T-cell (primary cell): ENCODE measurements around the gene RWDD3. TPM values are rescaled to one million over a fixed set of nuclear protein-coding genes. Genes with fewer than 3 reads are reported as not detected.

ENCODE experiments used
- ATAC-seq, 4 experiments: fragments of 200-7000 bp in 3 of 4; fragments of 150-1000 bp in 1 of 4; cut with Tn5 transposase; replicated peaks in 1 of 4; 1 replicate in 3 of 4; 2 replicates in 1 of 4; pipeline ENCODE4 v1.10.0; 2021; ENCODE audit warnings: moderate library complexity in 3 of 4, mild to moderate bottlenecking in 2 of 4, moderate number of reproducible peaks in 1 of 4
- CTCF ChIA-PET, 2 donors: fragments of 300-600 bp; sonication (Branson Sonifier 250); formaldehyde crosslinking; loops; one replicate each; lab custom pipeline; 2022; ENCODE audit warnings: antibody characterized with exemption in 2 of 2; lab: Charles Lee
- POLR2A ChIA-PET, 2 donors: fragments of 300-600 bp; sonication (Branson Sonifier 250); formaldehyde crosslinking; loops; one replicate each; lab custom pipeline; 2022; ENCODE audit warnings: antibody characterized with exemption in 2 of 2; lab: Charles Lee
- DNase-seq, 35 experiments: peaks; one replicate each; pipeline versions ENCODE4 v3.0.0 to v3.0.0-alpha.2; 2013 to 2023
- H3K27ac ChIP-seq: one replicate; pipeline ENCODE4 v1.5.1; 2013; ENCODE audit warnings: low read length
- H3K27me3 ChIP-seq, 2 experiments: replicated peaks in 1 of 2; 1 replicate in 1 of 2; 2 replicates in 1 of 2; pipeline versions ENCODE4 v1.6.1 to v1.7.0; 2013; ENCODE audit warnings: low read length in 1 of 2, mixed read lengths in 1 of 2; ENCODE audit not compliant: control insufficient read depth in 2 of 2, insufficient read depth in 2 of 2; ENCODE audit errors: extremely low read depth in 1 of 2
- H3K36me3 ChIP-seq, 2 donors: 1 replicate in 1 of 2; 2 replicates in 1 of 2; pipeline versions ENCODE4 v1.6.1 to v1.7.0; 2013; ENCODE audit warnings: low read length in 1 of 2; ENCODE audit not compliant: control insufficient read depth in 2 of 2, insufficient read depth in 1 of 2; ENCODE audit errors: extremely low read depth in 1 of 2
- H3K4me1 ChIP-seq, 2 experiments: 1 replicate in 1 of 2; 2 replicates in 1 of 2; pipeline versions ENCODE4 v1.6.1 to v1.7.0; 2013; ENCODE audit warnings: low read length in 2 of 2, mixed read lengths in 1 of 2; ENCODE audit not compliant: insufficient read depth in 2 of 2, control insufficient read depth in 1 of 2; ENCODE audit errors: extremely low read depth in 1 of 2
- H3K4me3 ChIP-seq, 2 donors: 1 replicate in 1 of 2; 2 replicates in 1 of 2; pipeline versions ENCODE4 v1.5.1 to v1.7.0; 2013; ENCODE audit warnings: mild to moderate bottlenecking in 2 of 2, low read length in 1 of 2, moderate library complexity in 1 of 2; ENCODE audit not compliant: control insufficient read depth in 1 of 2; ENCODE audit errors: extremely low read depth in 1 of 2
- H3K9me3 ChIP-seq: 2 replicates; pipeline ENCODE4 v1.7.0; 2013
- H3K27ac Mint-ChIP-seq, 2 donors: one replicate each; pipeline ENCODE4 v1.8.0; 2020 to 2021; ENCODE audit warnings: mild to moderate bottlenecking in 2 of 2, mixed read lengths in 2 of 2
- H3K27me3 Mint-ChIP-seq, 2 donors: one replicate each; pipeline ENCODE4 v1.8.0; 2021 to 2022; ENCODE audit warnings: mixed read lengths in 2 of 2
- H3K36me3 Mint-ChIP-seq: one replicate; pipeline ENCODE4 v1.8.0; 2021; ENCODE audit warnings: mixed read lengths
- H3K4me1 Mint-ChIP-seq, 3 donors: one replicate each; pipeline ENCODE4 v1.8.0; 2020 to 2022; ENCODE audit warnings: mixed read lengths in 3 of 3, mild to moderate bottlenecking in 1 of 3
- H3K4me3 Mint-ChIP-seq, 3 donors: one replicate each; pipeline ENCODE4 v1.8.0; 2020 to 2022; ENCODE audit warnings: mild to moderate bottlenecking in 3 of 3, mixed read lengths in 3 of 3, moderate library complexity in 3 of 3
- H3K9me3 Mint-ChIP-seq, 3 donors: one replicate each; pipeline ENCODE4 v1.8.0; 2020 to 2022; ENCODE audit warnings: mixed read lengths in 3 of 3
- WGBS: methylation state at CpG from one replicate; pipeline ENCODE4 v1.1.5; 2013; ENCODE audit warnings: missing lambda C conversion rate; ENCODE audit not compliant: insufficient coverage; 5-methylcytosine and 5-hydroxymethylcytosine counted together
- total RNA-seq, 35 experiments: library from RNA in 6 of 35; stranded (reverse) in 6 of 35; fragments of 120-200 nt in 1 of 35; gene quantifications; one replicate each; pipeline versions ENCODE4 v1.2.1 to v1.2.4 and lab custom pipeline; 2013 to 2026

RWDD3 gene
- total RNA-seq, 5 donors from 2014 or later (not counting 1 experiment from before 2014, with no cell fraction given) = 16.7 to 23.4 (median 21.6) TPM

DNA sequence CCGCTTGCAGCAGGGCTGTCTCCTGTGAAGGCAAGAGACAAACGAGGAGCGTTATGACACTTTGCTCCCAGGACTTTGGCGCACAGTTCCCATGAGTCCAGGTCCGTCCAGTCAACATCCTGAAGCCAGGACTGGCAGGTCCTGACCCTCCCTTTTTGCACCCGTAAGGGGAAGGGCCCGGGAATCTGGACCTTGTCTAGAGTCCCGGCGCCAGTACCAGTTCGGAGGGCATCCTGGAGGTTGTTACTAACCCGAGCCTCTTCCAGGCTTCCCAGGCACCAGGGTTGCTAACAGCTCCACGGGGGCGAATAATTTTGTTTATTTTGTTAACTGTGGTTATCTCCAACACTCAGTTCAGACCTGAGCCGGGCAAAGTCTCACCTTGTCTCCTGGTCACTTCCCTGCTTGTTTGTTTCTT is 682 bp upstream of the RWDD3 start:
- Histone ChIP-seq H3K36me3 (no peaks in the 10 kb centered on the region), H3K27me3 (peaks cover 0 to 2% of the 10 kb centered on the region in 2 experiments), H3K9me3 (no peaks in the 10 kb centered on the region), H3K4me3 (peak overlapping the region; percentile 70 to 94), H3K27ac (peak overlapping the region; percentile 68), H3K4me1 (peaks cover 8 to 17% of the 10 kb centered on the region in 2 experiments)
- ChIA-PET POLR2A (interaction anchor here (0.6 to 0.7 kb wide), 3 partner anchors 10 to 379 kb away, joined by 3 to 6 read pairs (median 3); no protein-coding TSS in a partner anchor), CTCF (interaction anchor here (0.6 to 1.9 kb wide), 39 partner anchors 8 to 1828 kb away, joined by 3 to 45 read pairs (median 6); partner anchors contain the start of genes ALG14 (in 2 of the 2) and TLCD4 (in 2 of the 2))
- peak in 3 of 35 experiments; percentile 0 to 2 (median 2) for DNase-seq
- peaks cover 19 to 20% of the 10 kb centered on the region in 2 donors for H3K27me3 Mint-ChIP-seq
- no peaks in the 10 kb centered on the region for H3K9me3 Mint-ChIP-seq
- peak overlapping the region; percentile 89 to 91 (median 90) for H3K4me3 Mint-ChIP-seq
- no peak for ATAC-seq
- peaks cover 31 to 41% (median 40%) of the 10 kb centered on the region in 3 donors for H3K4me1 Mint-ChIP-seq
- 73% methylated on average over 11 of the region's 14 CpGs for WGBS
- peak overlapping the region; percentile 85 to 92 for H3K27ac Mint-ChIP-seq
- peaks cover 8% of the 10 kb centered on the region for H3K36me3 Mint-ChIP-seq

DNA sequence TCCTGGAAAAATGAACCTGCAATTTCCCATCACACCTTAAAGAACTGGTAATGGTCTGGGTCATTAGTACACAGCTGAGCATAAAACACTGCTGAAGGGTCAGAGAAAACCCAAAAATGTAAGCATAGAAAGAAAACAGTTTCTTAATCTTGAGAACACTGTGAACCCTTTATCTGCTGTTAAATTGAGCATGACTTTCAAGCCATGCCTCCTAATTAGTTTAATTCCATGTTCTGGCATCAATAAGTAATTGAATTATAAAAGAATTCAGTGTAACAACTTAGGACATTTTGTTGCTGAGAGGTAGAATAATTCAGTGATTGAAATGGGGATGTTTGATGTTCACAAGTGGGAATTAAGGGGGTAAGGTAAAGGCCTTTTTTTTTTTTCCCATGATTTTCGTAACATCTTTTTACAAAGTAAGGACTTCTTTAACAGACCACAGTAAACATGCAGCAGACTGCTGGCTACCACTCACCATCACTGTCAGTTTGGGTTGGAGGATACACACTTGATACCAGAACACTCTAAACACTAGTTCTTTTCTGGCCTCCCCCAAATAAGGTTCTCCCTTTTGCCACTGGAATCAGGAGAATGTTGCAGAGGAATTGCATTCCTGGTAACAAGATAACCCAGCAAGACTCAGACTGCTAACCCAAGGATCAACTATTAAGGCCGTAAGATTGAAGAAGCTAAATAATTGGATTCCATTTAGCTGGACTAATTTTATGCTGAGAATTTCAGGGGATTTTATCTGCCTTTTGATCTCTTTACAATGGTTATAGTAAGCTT is 3.0 kb downstream of the RWDD3 start:
- CTCF ChIA-PET = no interaction called here

DNA sequence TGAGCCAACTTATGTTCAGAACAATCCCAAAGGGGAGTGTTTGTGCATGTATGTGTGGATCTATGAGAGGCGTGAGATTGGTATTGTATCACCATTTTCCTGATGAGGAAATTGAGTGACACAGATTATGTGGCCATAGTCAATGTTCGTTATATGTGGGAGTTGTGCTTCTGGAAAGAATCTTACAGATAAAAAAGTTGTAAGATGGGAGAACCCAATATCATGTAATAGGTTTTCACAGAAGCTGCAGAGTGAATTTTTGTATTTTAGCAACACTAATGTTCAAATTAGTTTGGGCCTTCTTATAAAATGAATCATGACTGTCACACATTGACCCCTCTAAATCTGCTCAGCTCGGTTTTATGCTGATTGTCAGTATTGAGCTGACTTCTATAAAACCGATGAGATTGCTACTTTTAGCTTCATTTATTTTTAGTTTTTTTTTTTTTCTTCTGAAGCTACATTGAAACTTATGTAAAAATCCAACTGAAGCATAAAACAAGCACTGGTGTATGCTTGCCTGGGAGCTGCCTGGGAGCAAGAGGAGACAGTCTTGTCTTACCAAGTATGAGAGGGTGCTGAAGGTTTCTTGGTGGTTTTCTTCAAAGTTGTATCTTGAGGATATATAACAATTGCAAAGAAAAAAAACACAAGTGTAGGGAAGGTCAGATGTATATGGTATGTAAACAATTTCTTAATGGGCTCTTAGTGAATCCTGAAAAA is 4.1 kb downstream of the RWDD3 start:
- H3K27ac Mint-ChIP-seq = no peak overlapping the region
- Histone ChIP-seq H3K4me1 (peaks cover 8 to 15% of the 10 kb centered on the region in 2 experiments), H3K27ac (no peak overlapping the region), H3K36me3 (peaks cover 6 to 13% of the 10 kb centered on the region in 2 donors), H3K4me3 (no peak overlapping the region), H3K27me3 (no peaks in the 10 kb centered on the region), H3K9me3 (no peaks in the 10 kb centered on the region)
- WGBS = 86% methylated on average over 2 of the region's 4 CpGs
- POLR2A ChIA-PET = interaction anchor here in 1 of 2 donors (0.6 kb wide), 1 partner anchor 178 kb away, joined by 4 read pairs; no protein-coding TSS in a partner anchor
- peaks cover 49% of the 10 kb centered on the region for H3K36me3 Mint-ChIP-seq
- no peaks in the 10 kb centered on the region for H3K27me3 Mint-ChIP-seq
- H3K9me3 Mint-ChIP-seq = peaks cover 0 to 9% (median 5%) of the 10 kb centered on the region in 3 donors
- ATAC-seq (no peak), DNase-seq (no peak)
- no peak overlapping the region for H3K4me3 Mint-ChIP-seq
- CTCF ChIA-PET = no interaction called here
- H3K4me1 Mint-ChIP-seq = peaks cover 55 to 59% (median 59%) of the 10 kb centered on the region in 3 donors

More for the DNA sequence above, 3.0 kb downstream of the RWDD3 start:
- Histone ChIP-seq H3K4me1 (peaks cover 8 to 17% of the 10 kb centered on the region in 2 experiments), H3K36me3 (peaks cover 6 to 13% of the 10 kb centered on the region in 2 donors), H3K27ac (no peak overlapping the region), H3K4me3 (no peak overlapping the region), H3K9me3 (no peaks in the 10 kb centered on the region), H3K27me3 (peaks cover 0 to 2% of the 10 kb centered on the region in 2 experiments)
- H3K27ac Mint-ChIP-seq = no peak overlapping the region
- ATAC-seq = no peak
- H3K4me1 Mint-ChIP-seq = peaks cover 51 to 60% (median 57%) of the 10 kb centered on the region in 3 donors
- no peak for DNase-seq
- no peaks in the 10 kb centered on the region for H3K27me3 Mint-ChIP-seq
- H3K4me3 Mint-ChIP-seq = peak overlapping the region in 2 of 3 donors; percentile 57 to 90
- POLR2A ChIA-PET = no interaction called here
- no CpG with 5 or more reads among the region's 2 CpGs for WGBS
- peaks cover 42% of the 10 kb centered on the region for H3K36me3 Mint-ChIP-seq
- H3K9me3 Mint-ChIP-seq = peaks cover 0 to 9% (median 5%) of the 10 kb centered on the region in 3 donors

DNA sequence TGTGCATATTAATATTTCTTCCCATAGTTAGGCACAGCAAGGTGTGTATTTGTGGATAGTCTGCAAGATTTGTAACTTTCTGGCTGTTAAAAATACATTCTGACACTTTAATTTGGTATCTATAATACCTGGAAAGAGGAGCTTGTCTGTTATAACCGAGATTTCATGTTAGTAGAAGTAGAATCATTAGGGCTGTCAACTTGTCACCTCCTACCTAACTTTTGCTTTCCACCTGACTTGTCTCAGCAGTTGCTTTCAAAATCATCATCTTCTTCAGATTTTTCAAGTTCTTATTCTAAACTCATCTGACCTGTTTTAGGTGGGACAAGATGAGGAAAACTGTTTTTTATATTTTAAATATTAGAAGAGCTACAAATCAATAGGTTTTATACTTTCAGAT is 11.0 kb downstream of the RWDD3 start:
- no peak for DNase-seq

DNA sequence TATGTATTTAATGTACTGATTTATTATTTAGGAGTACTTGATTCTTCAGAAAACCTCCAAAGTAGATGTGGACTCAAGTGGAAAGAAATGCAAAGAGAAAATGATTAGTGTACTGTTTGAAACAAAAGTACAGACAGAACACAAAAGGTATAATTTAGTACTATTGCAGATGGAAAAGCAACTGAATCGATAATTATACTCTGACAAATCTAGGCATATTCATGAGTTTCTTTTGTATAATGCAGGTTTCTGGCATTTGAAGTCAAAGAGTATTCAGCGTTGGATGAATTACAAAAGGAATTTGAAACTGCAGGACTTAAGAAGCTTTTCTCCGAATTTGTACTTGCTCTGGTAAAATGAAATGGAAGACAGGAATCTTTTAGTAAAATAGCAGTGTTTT is 12.5 kb downstream of the RWDD3 start:
- Histone ChIP-seq H3K4me3 (no peak overlapping the region), H3K27ac (no peak overlapping the region), H3K9me3 (no peaks in the 10 kb centered on the region), H3K36me3 (peaks cover 0 to 10% of the 10 kb centered on the region in 2 donors), H3K27me3 (no peaks in the 10 kb centered on the region), H3K4me1 (no peaks in the 10 kb centered on the region)
- DNase-seq (no peak), ATAC-seq (no peak)
- CTCF ChIA-PET = interaction anchor here in 1 of 2 donors (1.7 kb wide), 1 partner anchor 13 kb away, joined by 6 read pairs; the partner anchor contains the start of gene RWDD3
- no peaks in the 10 kb centered on the region for H3K27me3 Mint-ChIP-seq
- no peak overlapping the region for H3K27ac Mint-ChIP-seq
- POLR2A ChIA-PET = no interaction called here
- H3K4me1 Mint-ChIP-seq = peaks cover 14 to 32% (median 17%) of the 10 kb centered on the region in 3 donors
- H3K4me3 Mint-ChIP-seq = no peak overlapping the region
- peaks cover 48% of the 10 kb centered on the region for H3K36me3 Mint-ChIP-seq
- WGBS = 94% methylated on average over 2 of the region's 3 CpGs
- peaks cover 0 to 3% (median 0%) of the 10 kb centered on the region in 3 donors for H3K9me3 Mint-ChIP-seq

More for the DNA sequence above, 11.0 kb downstream of the RWDD3 start:
- ATAC-seq = no peak
- Mint-ChIP-seq H3K27me3 (no peaks in the 10 kb centered on the region), H3K4me3 (no peak overlapping the region), H3K27ac (no peak overlapping the region), H3K9me3 (peaks cover 0 to 9% (median 5%) of the 10 kb centered on the region in 3 donors), H3K4me1 (peaks cover 23 to 37% (median 23%) of the 10 kb centered on the region in 3 donors), H3K36me3 (peaks cover 61% of the 10 kb centered on the region)
- H3K27me3 ChIP-seq = no peaks in the 10 kb centered on the region
- POLR2A ChIA-PET = no interaction called here
- no peaks in the 10 kb centered on the region for H3K4me1 ChIP-seq
- WGBS = no CpG with 5 or more reads among the region's 1 CpG
- no peak overlapping the region for H3K27ac ChIP-seq
- no peaks in the 10 kb centered on the region for H3K9me3 ChIP-seq
- H3K36me3 ChIP-seq = peaks cover 0 to 17% of the 10 kb centered on the region in 2 donors
- CTCF ChIA-PET = interaction anchor here (0.6 to 1.9 kb wide), 5 partner anchors 10 to 187 kb away, joined by 3 to 7 read pairs (median 6); partner anchors contain the start of gene RWDD3 (in 2 of the 2)
- H3K4me3 ChIP-seq = no peak overlapping the region

DNA sequence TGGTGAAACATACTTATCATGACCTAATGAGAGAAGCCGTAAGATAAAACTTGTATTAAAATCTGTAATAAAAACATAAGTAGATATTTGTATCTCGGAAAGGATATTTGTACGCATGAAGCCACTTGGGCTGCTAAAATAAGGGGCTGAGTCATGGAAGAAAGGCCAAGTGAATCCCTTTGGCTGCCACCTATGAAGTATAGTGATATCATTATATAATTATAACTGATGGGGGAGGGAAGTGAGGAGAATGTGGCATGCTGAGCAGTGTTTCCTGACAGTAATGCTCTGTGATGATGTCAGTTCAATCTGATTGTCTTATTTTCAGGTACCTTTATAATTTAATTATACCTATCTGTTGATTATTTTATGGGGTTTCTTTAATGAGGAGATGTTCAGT is 13.6 kb downstream of the RWDD3 start:
- Mint-ChIP-seq H3K9me3 (no peaks in the 10 kb centered on the region), H3K36me3 (peaks cover 50% of the 10 kb centered on the region), H3K27ac (no peak overlapping the region), H3K27me3 (no peaks in the 10 kb centered on the region), H3K4me3 (no peak overlapping the region), H3K4me1 (peaks cover 14 to 30% (median 16%) of the 10 kb centered on the region in 3 donors)
- WGBS = no CpG with 5 or more reads among the region's 3 CpGs
- ChIA-PET POLR2A (no interaction called here), CTCF (interaction anchor here (0.7 to 1.6 kb wide), 3 partner anchors 14 to 68 kb away, joined by 4 to 8 read pairs (median 6); partner anchors contain the start of gene RWDD3 (in 2 of the 2))
- peaks cover 0 to 17% of the 10 kb centered on the region in 2 donors for H3K36me3 ChIP-seq
- no peaks in the 10 kb centered on the region for H3K4me1 ChIP-seq
- H3K27me3 ChIP-seq = no peaks in the 10 kb centered on the region
- H3K4me3 ChIP-seq = no peak overlapping the region
- ATAC-seq (no peak), DNase-seq (no peak)
- H3K27ac ChIP-seq = no peak overlapping the region
- H3K9me3 ChIP-seq = no peaks in the 10 kb centered on the region
